GM23248 (cell line): ENCODE data around the gene HPN.

ENCODE experiments used
- EZH2 ChIP-seq: fragments of 200-600 bp; sonication (generic); IDR thresholded peaks from 2 replicates; pipeline ENCODE4 v1.6.1; 2018; ENCODE audit warnings: antibody characterized with exemption, mild to moderate bottlenecking; ENCODE audit not compliant: insufficient read depth, poor library complexity, severe bottlenecking
- EZH2phosphoT487 ChIP-seq: fragments of 200-600 bp; sonication (generic); IDR thresholded peaks from 2 replicates; pipeline ENCODE4 v1.6.1; 2018; ENCODE audit warnings: antibody characterized with exemption, moderate library complexity, mild to moderate bottlenecking, low read depth; ENCODE audit not compliant: insufficient read depth

GRCh38 chr19:35106898-35107541 lies 65.5 kb downstream of the HPN start:
- TF ChIP-seq EZH2phosphoT487, result no peak
- TF ChIP-seq EZH2, result no peak
